Mesothelial cell of epicardium (in vitro differentiated cells): ENCODE data around the gene ZNF385A. TPM values are rescaled to one million over a fixed set of nuclear protein-coding genes. Genes with fewer than 3 reads are reported as not detected.

Experiments
- DNase-seq, 2 experiments: peaks; one replicate each; pipeline ENCODE4 v3.0.0; 2021; ENCODE audit warnings: low spot score in 2 of 2; ENCODE audit not compliant: unreplicated experiment in 2 of 2
- H3K27ac Mint-ChIP-seq: 2 replicates; pipeline ENCODE4 v1.8.0; 2021; ENCODE audit warnings: mixed read lengths
- H3K27me3 Mint-ChIP-seq: 2 replicates; pipeline ENCODE4 v1.8.0; 2021; ENCODE audit warnings: low read depth, mixed read lengths
- H3K36me3 Mint-ChIP-seq: 2 replicates; pipeline ENCODE4 v1.8.0; 2021; ENCODE audit warnings: mixed read lengths
- H3K4me1 Mint-ChIP-seq: 2 replicates; pipeline ENCODE4 v1.8.0; 2021; ENCODE audit warnings: mixed read lengths
- H3K4me3 Mint-ChIP-seq: 2 replicates; pipeline ENCODE4 v1.8.0; 2021; ENCODE audit warnings: mild to moderate bottlenecking, moderate library complexity, mixed read lengths
- H3K9me3 Mint-ChIP-seq: 2 replicates; pipeline ENCODE4 v1.8.0; 2021; ENCODE audit warnings: mixed read lengths
- CTCF ChIP-seq: fragments of 200-600 bp; sonication (generic); IDR thresholded peaks from one replicate; pipeline ENCODE4 v1.5.0; 2021; ENCODE audit warnings: antibody characterized with exemption; ENCODE audit not compliant: unreplicated experiment
- total RNA-seq: library from RNA; stranded (reverse); gene quantifications from 3 replicates; pipeline ENCODE4 v1.2.1, GENCODE V29; 2021

ZNF385A gene
- total RNA-seq, 1 donor from 2014 or later, result 35.4 TPM

GRCh38 chr12:54378796-54379397 lies 5.6 kb downstream of the ZNF385A start:
- Mint-ChIP-seq H3K27ac (peak overlapping the region; percentile 34), H3K4me3 (peak overlapping the region; percentile 72), H3K36me3 (peaks cover 13% of the 10 kb centered on the region), H3K4me1 (peaks cover 26% of the 10 kb centered on the region), H3K27me3 (no peaks in the 10 kb centered on the region), H3K9me3 (no peaks in the 10 kb centered on the region)
- DNase-seq, result peak in 1 of 2 experiments; percentile 62
- no peak for TF ChIP-seq CTCF

DNA sequence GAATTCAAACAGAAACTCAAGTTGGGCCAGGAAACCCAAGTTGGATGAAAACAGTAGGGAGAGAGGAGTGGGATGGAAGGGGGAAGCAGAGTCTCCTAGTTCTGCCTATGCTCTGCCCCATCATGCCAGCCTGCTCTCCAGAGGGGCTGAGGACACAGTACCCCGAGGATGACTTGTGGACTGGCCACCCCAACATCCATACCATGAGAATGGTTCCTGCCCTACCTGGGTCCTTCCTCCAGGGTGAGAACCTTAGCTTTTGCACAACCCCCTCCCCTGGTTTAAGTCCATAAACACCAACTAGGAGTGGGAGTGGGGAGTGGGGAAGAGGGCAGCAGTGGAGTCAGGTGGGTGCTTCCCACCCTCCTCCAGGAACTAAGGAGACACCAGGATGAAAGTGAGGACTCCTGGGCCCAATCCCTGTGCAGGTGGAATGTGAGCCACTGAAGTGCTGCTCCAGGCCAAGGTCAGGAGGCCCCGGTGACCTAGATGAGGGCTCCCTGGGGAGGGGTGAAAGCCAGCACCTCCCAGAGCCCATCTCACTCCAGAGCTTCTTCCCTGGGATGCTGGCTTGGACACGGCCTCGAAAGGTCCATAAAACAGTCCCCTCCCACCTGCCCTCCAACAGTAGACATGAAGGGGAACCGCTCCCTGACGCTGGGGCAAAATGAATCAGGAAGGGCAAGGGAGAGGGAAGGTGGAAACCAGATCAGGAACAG lies 6.6 kb downstream of the ZNF385A start:
- TF ChIP-seq CTCF, result no peak
- Mint-ChIP-seq H3K36me3 (peaks cover 12% of the 10 kb centered on the region), H3K9me3 (no peaks in the 10 kb centered on the region), H3K27me3 (no peaks in the 10 kb centered on the region), H3K27ac (no peak overlapping the region), H3K4me1 (peaks cover 25% of the 10 kb centered on the region), H3K4me3 (peak overlapping the region; percentile 71)
- DNase-seq, result no peak

GRCh38 chr12:54377007-54377406 lies 7.5 kb downstream of the ZNF385A start:
- no peak for TF ChIP-seq CTCF
- Mint-ChIP-seq H3K4me3 (peak overlapping the region; percentile 13), H3K4me1 (peaks cover 32% of the 10 kb centered on the region), H3K36me3 (peaks cover 14% of the 10 kb centered on the region), H3K27ac (no peak overlapping the region), H3K9me3 (no peaks in the 10 kb centered on the region), H3K27me3 (no peaks in the 10 kb centered on the region)
- DNase-seq, result no peak

DNA sequence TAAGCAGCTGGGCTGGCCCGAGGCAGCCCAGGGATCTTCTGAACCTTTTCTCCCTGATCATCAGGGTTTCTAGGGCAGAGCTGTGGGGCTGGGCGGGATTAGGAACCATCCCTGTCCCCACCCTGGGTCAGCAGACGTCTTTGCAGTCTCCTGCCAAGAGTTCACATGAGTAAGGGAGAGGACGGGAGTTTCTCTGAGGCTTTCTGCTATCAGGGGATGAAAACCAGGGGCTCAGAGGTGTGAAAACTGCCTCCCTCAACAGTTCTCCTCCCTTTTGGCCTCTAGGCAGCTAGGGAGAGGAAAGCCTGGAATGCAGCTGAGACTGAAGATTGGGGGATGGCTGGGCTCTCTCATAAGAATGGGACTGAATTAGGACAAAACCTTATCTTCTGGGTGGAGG lies 7.9 kb downstream of the ZNF385A start:
- Mint-ChIP-seq H3K4me1 (peaks cover 36% of the 10 kb centered on the region), H3K27me3 (no peaks in the 10 kb centered on the region), H3K36me3 (peaks cover 14% of the 10 kb centered on the region), H3K4me3 (no peak overlapping the region), H3K27ac (no peak overlapping the region), H3K9me3 (no peaks in the 10 kb centered on the region)
- DNase-seq, result no peak
- no peak for TF ChIP-seq CTCF

DNA sequence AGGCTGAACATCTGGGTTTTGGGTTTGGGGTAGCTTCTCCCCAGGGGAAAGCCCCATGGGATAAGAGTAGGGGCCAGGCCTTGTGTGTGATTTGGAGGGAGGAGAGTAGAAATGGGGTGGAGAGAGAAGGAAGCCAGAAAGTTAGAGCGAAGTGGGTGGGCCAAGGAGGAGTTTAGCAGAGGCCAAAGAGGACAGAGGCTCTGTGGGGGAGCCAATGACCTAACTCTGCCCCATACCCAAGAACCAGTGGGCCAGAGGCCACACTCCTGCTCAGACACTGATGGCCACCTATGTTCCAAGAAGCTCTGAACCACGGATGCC lies 9.3 kb downstream of the ZNF385A start:
- Mint-ChIP-seq H3K27ac (no peak overlapping the region), H3K36me3 (peaks cover 14% of the 10 kb centered on the region), H3K4me3 (no peak overlapping the region), H3K27me3 (no peaks in the 10 kb centered on the region), H3K9me3 (no peaks in the 10 kb centered on the region), H3K4me1 (peaks cover 45% of the 10 kb centered on the region)
- TF ChIP-seq CTCF, result no peak
- DNase-seq, result no peak
